Melanocyte of skin (primary cell): Measurements from ENCODE around the gene SSBP2. TPM values are rescaled to one million over a fixed set of nuclear protein-coding genes. Genes with fewer than 3 reads are reported as not detected.

Experiments
- total RNA-seq, 2 donors: library from RNA; depleted of rRNA; stranded (reverse); fragments of >200 nt; gene quantifications; 2 replicates each; pipeline ENCODE4 v1.2.3, GENCODE V29; 2012

Gene SSBP2
- 1 to 10 TPM; 6.9 to 9.3 TPM for total RNA-seq

GRCh38 chr5:81751009-81751835 lies at the start of gene SSBP2:
Gene SSBP2, minus strand, starts transcription at chr5:81751097. Its CDS starts 55 bp downstream, at chr5:81751042.

GRCh38 chr5:81393783-81394718 lies 356.8 kb downstream of the SSBP2 start, which contains the start of gene ACOT12:
Gene ACOT12, minus strand, starts transcription at chr5:81394134. Its CDS starts 20 bp downstream, at chr5:81394114.

Other genes with a start within 250 kb of the SSBP2 start
- 1 to 10 TPM; 7.0 to 8.9 TPM for gene ATG10, start 220.9 kb upstream of the SSBP2 start, total RNA-seq